Astrocyte (in vitro differentiated cells and primary cell): ENCODE results near the gene ELK4. TPM values are rescaled to one million over a fixed set of nuclear protein-coding genes. Genes with fewer than 3 reads are reported as not detected.

Experiments
- DNase-seq: peaks from one replicate; pipeline ENCODE4 v3.0.0-alpha.2; 2010; ENCODE audit warnings: low read depth
- FAIRE-seq: peaks from 2 replicates; lab custom pipeline; 2011; peaks lifted over from hg19 to GRCh38; lab: Jason Lieb, UNC
- H2AFZ ChIP-seq: 2 replicates; pipeline ENCODE4 v1.6.0; 2012; ENCODE audit warnings: low read depth, low read length, inconsistent platforms
- H3K27ac ChIP-seq: 2 replicates; pipeline ENCODE4 v1.5.1; 2011; ENCODE audit warnings: low read depth, low read length, inconsistent platforms
- H3K27me3 ChIP-seq: 2 replicates; pipeline ENCODE4 v1.6.0; 2011; ENCODE audit warnings: low read length, inconsistent platforms; ENCODE audit not compliant: insufficient read depth
- H3K36me3 ChIP-seq: 2 replicates; pipeline ENCODE4 v1.5.1; 2011; ENCODE audit warnings: low read length, inconsistent platforms; ENCODE audit not compliant: insufficient read depth
- H3K4me1 ChIP-seq: 2 replicates; pipeline ENCODE4 v1.5.1; 2011; ENCODE audit warnings: low read length, inconsistent platforms; ENCODE audit not compliant: insufficient read depth
- H3K4me2 ChIP-seq: 2 replicates; pipeline ENCODE4 v1.6.0; 2012; ENCODE audit warnings: low read length, inconsistent platforms
- H3K4me3 ChIP-seq: 2 replicates; pipeline ENCODE4 v1.5.1; 2011; ENCODE audit warnings: low read depth, mild to moderate bottlenecking, low read length, inconsistent platforms; ENCODE audit not compliant: insufficient read depth
- H3K79me2 ChIP-seq: 2 replicates; pipeline ENCODE4 v1.6.0; 2012; ENCODE audit warnings: mild to moderate bottlenecking, low read length, inconsistent platforms; ENCODE audit not compliant: insufficient read depth
- H3K9ac ChIP-seq: 2 replicates; pipeline ENCODE4 v1.6.0; 2012; ENCODE audit warnings: mild to moderate bottlenecking, low read length, inconsistent platforms
- H3K9me3 ChIP-seq: 2 replicates; pipeline ENCODE4 v1.5.1; 2012; ENCODE audit warnings: low read depth, mild to moderate bottlenecking, low read length, inconsistent platforms; ENCODE audit not compliant: insufficient read depth
- H4K20me1 ChIP-seq: 2 replicates; pipeline ENCODE4 v1.6.0; 2012; ENCODE audit warnings: low read length, inconsistent platforms; ENCODE audit not compliant: insufficient read depth
- H3K27ac Mint-ChIP-seq: one replicate; pipeline ENCODE4 v1.8.0; 2021; ENCODE audit warnings: mild to moderate bottlenecking, mixed read lengths; ENCODE audit not compliant: unreplicated experiment
- H3K27me3 Mint-ChIP-seq: one replicate; pipeline ENCODE4 v1.8.0; 2021; ENCODE audit warnings: low read depth, mixed read lengths; ENCODE audit not compliant: unreplicated experiment
- H3K36me3 Mint-ChIP-seq: one replicate; pipeline ENCODE4 v1.8.0; 2021; ENCODE audit warnings: low read depth, mixed read lengths; ENCODE audit not compliant: unreplicated experiment
- H3K4me1 Mint-ChIP-seq: one replicate; pipeline ENCODE4 v1.8.0; 2021; ENCODE audit warnings: low read depth, mixed read lengths; ENCODE audit not compliant: unreplicated experiment
- H3K4me3 Mint-ChIP-seq: one replicate; pipeline ENCODE4 v1.8.0; 2021; ENCODE audit warnings: mild to moderate bottlenecking, moderate library complexity, mixed read lengths; ENCODE audit not compliant: unreplicated experiment
- H3K9me3 Mint-ChIP-seq: one replicate; pipeline ENCODE4 v1.8.0; 2021; ENCODE audit warnings: mild to moderate bottlenecking, mixed read lengths; ENCODE audit not compliant: unreplicated experiment
- CTCF ChIP-seq: IDR thresholded peaks from 2 replicates; pipeline ENCODE4 v1.5.1; 2011; ENCODE audit warnings: low read depth, mild to moderate bottlenecking, inconsistent platforms, low read length, moderate library complexity; ENCODE audit not compliant: insufficient read depth
- EZH2 ChIP-seq: IDR thresholded peaks from 2 replicates; pipeline ENCODE4 v1.6.1; 2012; ENCODE audit warnings: mild to moderate bottlenecking, low read length, inconsistent platforms; ENCODE audit not compliant: insufficient read depth
- total RNA-seq: library from RNA; stranded (reverse); gene quantifications from 2 replicates; pipeline ENCODE4 v1.2.1, GENCODE V29; 2021

Gene ELK4
- total RNA-seq, 1 donor from 2014 or later: 31.3 TPM

- Histone ChIP-seq H3K9me3 (no peaks in the 10 kb centered on the region), H3K4me2 (no peak overlapping the region), H3K4me1 (peaks cover 14% of the 10 kb centered on the region), H3K79me2 (peaks cover 10% of the 10 kb centered on the region), H4K20me1 (peaks cover 35% of the 10 kb centered on the region), H3K9ac (no peak overlapping the region), H3K27ac (no peak overlapping the region), H3K4me3 (no peak overlapping the region), H2AFZ (no peak overlapping the region), H3K36me3 (no peaks in the 10 kb centered on the region), H3K27me3 (no peaks in the 10 kb centered on the region)
- no peak overlapping the region for H3K27ac Mint-ChIP-seq
- peaks cover 1% of the 10 kb centered on the region for H3K27me3 Mint-ChIP-seq
- no peak for TF ChIP-seq CTCF
- H3K4me1 Mint-ChIP-seq: peaks cover 28% of the 10 kb centered on the region
- H3K4me3 Mint-ChIP-seq: no peak overlapping the region
- DNase-seq (no peak), FAIRE-seq (no peak)
- H3K36me3 Mint-ChIP-seq: peaks cover 7% of the 10 kb centered on the region
- no peaks in the 10 kb centered on the region for H3K9me3 Mint-ChIP-seq
These were observed 34.8 kb upstream of the ELK4 start for GRCh38 chr1:205666372-205667166.

- H3K4me1 Mint-ChIP-seq: peaks cover 22% of the 10 kb centered on the region
- H3K9me3 Mint-ChIP-seq: no peaks in the 10 kb centered on the region
- peaks cover 7% of the 10 kb centered on the region for H3K27me3 Mint-ChIP-seq
These were observed 33.6 kb upstream of the ELK4 start for GRCh38 chr1:205665201-205666045.

More at GRCh38 chr1:205665201-205666045, 33.6 kb upstream of the ELK4 start:
- H3K4me2 ChIP-seq: no peak overlapping the region
- peaks cover 4% of the 10 kb centered on the region for H3K79me2 ChIP-seq
- no peak overlapping the region for H3K27ac ChIP-seq
- H3K27me3 ChIP-seq: no peaks in the 10 kb centered on the region
- Mint-ChIP-seq H3K27ac (no peak overlapping the region), H3K4me3 (no peak overlapping the region), H3K36me3 (peaks cover 7% of the 10 kb centered on the region)
- no peak for FAIRE-seq
- H3K4me3 ChIP-seq: no peak overlapping the region
- TF ChIP-seq EZH2 (no peak), CTCF (no peak)
- DNase-seq: no peak
- peaks cover 14% of the 10 kb centered on the region for H3K4me1 ChIP-seq
- H2AFZ ChIP-seq: no peak overlapping the region
- H3K36me3 ChIP-seq: no peaks in the 10 kb centered on the region
- H4K20me1 ChIP-seq: peaks cover 36% of the 10 kb centered on the region
- H3K9me3 ChIP-seq: no peaks in the 10 kb centered on the region
- H3K9ac ChIP-seq: no peak overlapping the region
